HCT116 (cell line): ENCODE measurements around the gene FBN1. TPM values are rescaled to one million over a fixed set of nuclear protein-coding genes. Genes with fewer than 3 reads are reported as not detected.

Experiments
- ATAC-seq: fragments of 200-7000 bp; cut with Tn5 transposase; 2 replicates; pipeline ENCODE4 v1.9.1; 2020; ENCODE audit warnings: mild to moderate bottlenecking, moderate library complexity
- BruUV-seq: library from RNA; stranded (reverse); fragments of 400-500 nt; replicated peaks from 2 replicates; lab custom pipeline; 2021; lab: Mats Ljungman, UMichigan
- CTCF ChIA-PET: fragments of 300-600 bp; sonication (Branson Sonifier 250); formaldehyde crosslinking; loops from one replicate; lab custom pipeline; 2021; ENCODE audit warnings: antibody characterized with exemption; lab: Charles Lee
- POLR2A ChIA-PET: fragments of 300-600, 350-600 bp; sonication (Branson Sonifier 250); formaldehyde crosslinking; loops from one replicate; lab custom pipeline; 2021; ENCODE audit warnings: antibody characterized with exemption; lab: Charles Lee
- RAD21 ChIA-PET, 2 experiments: fragments of 300-600 bp; sonication (Branson Sonifier 250); formaldehyde crosslinking; loops; one replicate each; lab custom pipeline; 2023; ENCODE audit warnings: low total read pairs in 2 of 2; ENCODE audit not compliant: uncharacterized antibody in 2 of 2, unreplicated experiment in 2 of 2, low non-redundant PET in 1 of 2; lab: Charles Lee
- DNase-seq: peaks from one replicate; pipeline ENCODE4 v3.0.0-alpha.2; 2010; ENCODE audit warnings: low read depth, low spot score
- H2AFZ ChIP-seq: fragments of 200-600 bp; shearing (Covaris generic), sonication (generic); 2 replicates; pipeline ENCODE4 v1.6.1; 2017; ENCODE audit warnings: low read depth, mixed run types, mixed read lengths, antibody characterized with exemption, low read length; ENCODE audit not compliant: poor library complexity, severe bottlenecking
- H3K27ac ChIP-seq: 2 replicates; pipeline ENCODE4 v1.5.1; 2012; ENCODE audit warnings: low read depth, low read length
- H3K27me3 ChIP-seq: fragments of 200-600 bp; sonication (generic); 2 replicates; pipeline ENCODE4 v1.6.1; 2016; ENCODE audit warnings: mixed run types, low read length, mixed read lengths; ENCODE audit not compliant: insufficient read depth
- H3K36me3 ChIP-seq, 2 experiments: fragments of 200-500 bp in 1 of 2; fragments of 200-600 bp in 1 of 2; sonication (Bioruptor generic) in 1 of 2; sonication (generic) in 1 of 2; 2 replicates each; pipeline versions ENCODE4 v1.5.1 to v1.6.1; 2014 to 2016; ENCODE audit warnings: low read length in 2 of 2, inconsistent platforms in 1 of 2, mixed read lengths in 1 of 2, mixed run types in 1 of 2; ENCODE audit not compliant: insufficient read depth in 2 of 2, control insufficient read depth in 1 of 2
- H3K4me1 ChIP-seq, 2 experiments: fragments of 200-600 bp in 1 of 2; sonication (generic) in 1 of 2; 2 replicates each; pipeline versions ENCODE4 v1.5.1 to v1.6.1; 2012 to 2017; ENCODE audit warnings: low read length in 2 of 2, inconsistent platforms in 1 of 2, mild to moderate bottlenecking in 1 of 2, mixed read lengths in 1 of 2, mixed run types in 1 of 2, moderate library complexity in 1 of 2; ENCODE audit not compliant: insufficient read depth in 2 of 2, control insufficient read depth in 1 of 2
- H3K4me2 ChIP-seq: fragments of 200-600 bp; sonication (generic); 2 replicates; pipeline ENCODE4 v1.6.1; 2017; ENCODE audit warnings: mixed run types, low read length, mixed read lengths
- H3K4me3 ChIP-seq, 2 experiments: fragments of 200-600 bp in 1 of 2; sonication (generic) in 1 of 2; replicated peaks in 1 of 2; 2 replicates each; pipeline ENCODE4 v1.5.1; 2011 to 2016; ENCODE audit warnings: low read length in 2 of 2, control low read depth in 1 of 2, low read depth in 1 of 2, mild to moderate bottlenecking in 1 of 2, mixed read lengths in 1 of 2, mixed run types in 1 of 2
- H3K79me2 ChIP-seq: fragments of 200-600 bp; sonication (generic); 2 replicates; pipeline ENCODE4 v1.6.1; 2017; ENCODE audit warnings: mild to moderate bottlenecking, mixed run types, low read length, moderate library complexity, mixed read lengths; ENCODE audit not compliant: insufficient read depth
- H3K9ac ChIP-seq: fragments of 200-600 bp; sonication (generic); 2 replicates; pipeline ENCODE4 v1.6.1; 2016; ENCODE audit warnings: low read length, mixed read lengths
- H3K9me2 ChIP-seq: fragments of 200-600 bp; sonication (generic), shearing (Covaris generic); 2 replicates; pipeline ENCODE4 v1.6.1; 2017; ENCODE audit warnings: mixed run types, mild to moderate bottlenecking, moderate library complexity; ENCODE audit not compliant: insufficient read depth
- H3K9me3 ChIP-seq, 2 experiments: fragments of 200-500 bp in 1 of 2; fragments of 200-600 bp in 1 of 2; sonication (Bioruptor generic) in 1 of 2; sonication (generic) in 1 of 2; 2 replicates each; pipeline ENCODE4 v1.6.1; 2014 to 2017; ENCODE audit warnings: low read length in 2 of 2, mixed read lengths in 2 of 2, inconsistent platforms in 1 of 2, low read depth in 1 of 2, mild to moderate bottlenecking in 1 of 2, mixed run types in 1 of 2, moderate library complexity in 1 of 2; ENCODE audit not compliant: control insufficient read depth in 1 of 2, insufficient read depth in 1 of 2
- H4K20me1 ChIP-seq: fragments of 200-600 bp; sonication (generic), shearing (Covaris generic); 2 replicates; pipeline ENCODE4 v1.6.1; 2017; ENCODE audit warnings: mixed run types, mild to moderate bottlenecking, moderate library complexity; ENCODE audit not compliant: insufficient read depth
- ATF3 ChIP-seq: IDR thresholded peaks from 2 replicates; pipeline ENCODE4 v1.6.1; 2012
- CTCF ChIP-seq, 3 experiments: fragments of 200-600 bp in 1 of 3; sonication (generic) in 1 of 3; IDR thresholded peaks in 2 of 3; conservative IDR thresholded peaks in 1 of 3; 2 replicates each; pipeline ENCODE4 v1.5.1; 2012 to 2017; ENCODE audit warnings: low read depth in 2 of 3, low read length in 2 of 3, antibody characterized with exemption in 1 of 3, borderline replicate concordance in 1 of 3, control low read depth in 1 of 3, mild to moderate bottlenecking in 1 of 3, mixed read lengths in 1 of 3, mixed run types in 1 of 3, moderate library complexity in 1 of 3; ENCODE audit not compliant: insufficient read depth in 1 of 3
- EGR1 ChIP-seq: IDR thresholded peaks from 2 replicates; pipeline ENCODE4 v1.6.1; 2012; ENCODE audit warnings: low read depth
- ELF1 ChIP-seq: IDR thresholded peaks from 2 replicates; pipeline ENCODE4 v1.6.1; 2012; ENCODE audit warnings: low read depth, borderline replicate concordance
- EZH2 ChIP-seq: fragments of 200-600 bp; sonication (generic); IDR thresholded peaks from 2 replicates; pipeline ENCODE4 v1.6.1; 2017; ENCODE audit warnings: antibody characterized with exemption, mixed run types
- FOSL1 ChIP-seq: IDR thresholded peaks from 2 replicates; pipeline ENCODE4 v1.6.1; 2012; ENCODE audit warnings: low read depth
- JUND ChIP-seq: IDR thresholded peaks from 2 replicates; pipeline ENCODE4 v1.6.1; 2012
- MAX ChIP-seq: IDR thresholded peaks from 2 replicates; pipeline ENCODE4 v1.6.1; 2012
- POLR2A ChIP-seq: IDR thresholded peaks from 2 replicates; pipeline ENCODE4 v1.7.0; 2011; ENCODE audit warnings: borderline replicate concordance; ENCODE audit not compliant: insufficient read depth, insufficient read length; ENCODE audit errors: extremely low read depth
- POLR2AphosphoS5 ChIP-seq: IDR thresholded peaks from 2 replicates; pipeline ENCODE4 v1.6.1; 2011; ENCODE audit warnings: mild to moderate bottlenecking, low read depth, low read length, moderate library complexity
- SP1 ChIP-seq: IDR thresholded peaks from 2 replicates; pipeline ENCODE4 v1.6.1; 2012; ENCODE audit warnings: low read depth
- SRF ChIP-seq: IDR thresholded peaks from 2 replicates; pipeline ENCODE4 v1.6.1; 2012; ENCODE audit warnings: low read depth
- TCF7L2 ChIP-seq: IDR thresholded peaks from 2 replicates; pipeline ENCODE4 v1.7.0; 2011; ENCODE audit warnings: borderline replicate concordance, inconsistent platforms; ENCODE audit not compliant: insufficient read depth, insufficient read length; ENCODE audit errors: extremely low read depth
- YY1 ChIP-seq: IDR thresholded peaks from 2 replicates; pipeline ENCODE4 v1.6.1; 2011; ENCODE audit warnings: low read length, low read depth, moderate library complexity, mild to moderate bottlenecking; ENCODE audit not compliant: insufficient replicate concordance; ENCODE audit errors: extremely low read depth
- ZBTB33 ChIP-seq: IDR thresholded peaks from 2 replicates; pipeline ENCODE4 v1.6.1; 2011; ENCODE audit warnings: mild to moderate bottlenecking, low read length, moderate library complexity; ENCODE audit not compliant: insufficient replicate concordance; ENCODE audit errors: extremely low read depth
- ZFX ChIP-seq: fragments of 450-650 bp; IDR thresholded peaks from 2 replicates; pipeline ENCODE4 v1.6.1; 2017
- ZNF274 ChIP-seq: fragments of 200-500 bp; sonication (Bioruptor generic); IDR thresholded peaks from 2 replicates; pipeline ENCODE4 v1.6.1; 2014; ENCODE audit warnings: mild to moderate bottlenecking, low read depth, low read length, inconsistent platforms
- intact Hi-C: fragments of 100-400 bp; cut with micrococcal nuclease; formaldehyde crosslinking; loops from 2 replicates; pipeline ENCODE4 v1.10.0; 2022
- total RNA-seq: library from RNA; stranded (reverse); gene quantifications from one replicate; pipeline ENCODE4 v1.2.1, GENCODE V29; 2021; ENCODE audit not compliant: unreplicated experiment

The FBN1 gene
- total RNA-seq, 1 experiment from 2014 or later, result 1.7 TPM

- ChIA-PET POLR2A (no interaction called here), CTCF (no interaction called here), RAD21 (no interaction called here)
- no peaks in the 10 kb centered on the region for H3K36me3 ChIP-seq
- intact Hi-C loops, result no loop called here
- DNase-seq (no peak), ATAC-seq (no peak)
- H3K4me2 ChIP-seq, result no peak overlapping the region
- H3K4me1 ChIP-seq, result no peaks in the 10 kb centered on the region
- H3K27me3 ChIP-seq, result no peaks in the 10 kb centered on the region
- no peak overlapping the region for H2AFZ ChIP-seq
- BruUV-seq, result no TSS peak
- H3K79me2 ChIP-seq, result no peaks in the 10 kb centered on the region
- no peaks in the 10 kb centered on the region for H3K9me3 ChIP-seq
- no peak overlapping the region for H3K9ac ChIP-seq
- H4K20me1 ChIP-seq, result no peaks in the 10 kb centered on the region
- no peak overlapping the region for H3K27ac ChIP-seq
- H3K9me2 ChIP-seq, result no peaks in the 10 kb centered on the region
- TF ChIP-seq SRF (no peak), MAX (no peak), SP1 (no peak), JUND (no peak)
- no peak overlapping the region for H3K4me3 ChIP-seq
Observed at GRCh38 chr15:48530528-48530927, 115.0 kb downstream of the FBN1 start.

- Histone ChIP-seq H3K9me3 (no peaks in the 10 kb centered on the region), H3K9ac (no peak overlapping the region), H2AFZ (no peak overlapping the region), H3K27ac (no peak overlapping the region), H3K9me2 (no peaks in the 10 kb centered on the region), H3K36me3 (no peaks in the 10 kb centered on the region), H3K4me2 (no peak overlapping the region), H4K20me1 (no peaks in the 10 kb centered on the region), H3K79me2 (no peaks in the 10 kb centered on the region), H3K4me1 (no peaks in the 10 kb centered on the region), H3K27me3 (no peaks in the 10 kb centered on the region), H3K4me3 (no peak overlapping the region)
- DNase-seq (no peak), ATAC-seq (no peak)
- ChIA-PET RAD21 (no interaction called here), CTCF (no interaction called here), POLR2A (no interaction called here)
- BruUV-seq, result no TSS peak
- intact Hi-C loops, result no loop called here
- TF ChIP-seq SP1 (no peak), ATF3 (no peak), CTCF (IDR thresholded peaks at IDR 0.05 in 2 of 3, conservative IDR thresholded peaks at IDR 0.05 in 1 of 3; ENCODE audit: borderline replicate concordance in 1 of 3, insufficient read depth in 1 of 3, low read depth in 2 of 3, low read length in 2 of 3) (no peak), TCF7L2 (no peak), POLR2A (no peak), FOSL1 (no peak), ZFX (no peak), ELF1 (no peak), MAX (no peak), EGR1 (no peak), ZNF274 (no peak), SRF (no peak), ZBTB33 (no peak), POLR2AphosphoS5 (no peak), JUND (no peak), YY1 (no peak), EZH2 (no peak)
Observed at GRCh38 chr15:48528921-48529320, 116.6 kb downstream of the FBN1 start.
